Retina (tissue), 1 donor: ENCODE measurements around the gene ABCA13.

Source experiments
- DNase-seq: peaks from one replicate; pipeline ENCODE4 v3.0.0-alpha.2; 2016

Gene ABCA13

GRCh38 chr7:48537561-48537960 lies 366.3 kb downstream of the ABCA13 start:
- DNase-seq, result no peak

DNA sequence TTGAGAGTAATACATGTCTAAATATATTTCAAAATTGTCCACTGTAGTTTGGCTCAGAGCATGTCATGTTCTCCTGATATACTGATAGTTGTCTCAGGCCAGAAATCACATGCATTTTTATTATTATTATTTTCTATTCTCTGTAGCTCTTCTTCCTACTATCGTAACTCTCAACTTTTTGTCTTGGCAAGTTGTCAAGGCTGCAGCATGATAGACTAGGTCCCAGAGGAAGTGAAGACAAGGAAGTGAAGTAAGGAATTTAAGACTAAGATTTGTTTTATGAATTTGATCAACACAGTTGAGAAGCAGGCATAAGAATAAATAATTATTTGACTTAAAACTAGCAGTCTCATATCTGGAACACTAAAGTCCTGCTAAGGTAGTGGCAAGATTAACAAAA lies 369.5 kb downstream of the ABCA13 start:
- DNase-seq, result no peak

- no peak for DNase-seq
These were observed 377.4 kb downstream of the ABCA13 start for GRCh38 chr7:48548667-48549066.

- DNase-seq, result no peak
These were observed 380.4 kb downstream of the ABCA13 start for GRCh38 chr7:48551652-48552051.

- no peak for DNase-seq
These were observed 392.1 kb downstream of the ABCA13 start for GRCh38 chr7:48563334-48563733.

GRCh38 chr7:48575516-48575915 lies 404.3 kb downstream of the ABCA13 start:
- no peak for DNase-seq

DNA sequence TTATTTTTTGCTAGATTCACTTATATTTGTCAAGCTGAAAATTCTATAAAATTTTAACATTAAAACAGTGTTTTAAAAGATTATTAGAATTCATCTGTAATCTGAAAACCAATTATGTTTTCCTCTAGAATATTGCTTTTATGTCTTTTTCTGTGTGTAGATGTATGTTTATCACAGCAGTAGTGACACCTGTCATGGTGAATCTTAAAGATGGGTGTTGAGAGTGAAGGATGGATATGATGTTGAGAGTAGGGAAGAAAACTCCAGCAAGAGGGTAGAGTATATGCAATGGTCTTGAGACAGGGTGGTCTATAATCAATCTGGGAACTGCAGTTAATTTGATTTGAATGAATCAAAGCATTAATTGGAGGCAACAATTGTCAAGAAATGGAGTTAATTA lies 416.2 kb downstream of the ABCA13 start:
- DNase-seq, result no peak

DNA sequence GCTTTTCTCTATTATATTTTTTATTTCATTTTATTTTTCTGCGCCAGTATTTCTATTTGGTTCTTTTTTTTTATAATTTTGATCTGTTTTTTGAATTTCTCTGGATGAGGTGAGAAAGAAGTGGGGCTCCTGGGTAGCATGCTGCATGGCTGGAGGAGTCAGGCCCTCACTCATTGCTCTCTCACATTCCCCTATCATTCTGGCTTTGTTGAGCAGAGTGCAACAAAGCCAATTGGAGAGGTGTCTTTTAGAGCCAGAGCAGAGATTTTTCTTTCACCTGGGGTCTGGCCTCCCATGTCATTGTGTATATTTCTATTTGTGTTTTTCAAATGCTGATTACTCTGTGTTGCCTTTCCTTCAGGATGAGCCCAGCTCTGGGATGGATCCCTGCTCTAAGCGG lies 423.1 kb downstream of the ABCA13 start:
- no peak for DNase-seq

GRCh38 chr7:48595756-48596155 lies 424.5 kb downstream of the ABCA13 start:
- no peak for DNase-seq

DNA sequence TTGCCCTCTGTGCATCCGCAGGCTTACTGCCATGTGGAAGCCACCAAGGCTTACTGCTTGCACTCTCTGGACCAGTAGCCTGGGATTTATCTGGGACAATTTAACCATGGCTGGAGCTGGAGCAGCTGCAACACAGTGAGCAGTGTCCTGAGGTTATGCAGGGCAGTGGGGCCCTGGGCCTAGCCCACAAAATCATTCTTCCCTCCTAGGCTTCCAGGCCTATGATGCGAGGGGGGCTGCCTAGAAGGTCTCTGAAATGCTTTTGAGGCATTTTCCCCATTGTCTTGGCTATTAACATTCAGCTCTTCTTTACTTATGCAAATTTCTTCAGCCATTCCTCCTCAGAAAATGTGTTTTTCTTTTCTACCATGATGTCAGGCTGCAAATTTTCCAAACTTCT lies 439.4 kb downstream of the ABCA13 start:
- no peak for DNase-seq

DNA sequence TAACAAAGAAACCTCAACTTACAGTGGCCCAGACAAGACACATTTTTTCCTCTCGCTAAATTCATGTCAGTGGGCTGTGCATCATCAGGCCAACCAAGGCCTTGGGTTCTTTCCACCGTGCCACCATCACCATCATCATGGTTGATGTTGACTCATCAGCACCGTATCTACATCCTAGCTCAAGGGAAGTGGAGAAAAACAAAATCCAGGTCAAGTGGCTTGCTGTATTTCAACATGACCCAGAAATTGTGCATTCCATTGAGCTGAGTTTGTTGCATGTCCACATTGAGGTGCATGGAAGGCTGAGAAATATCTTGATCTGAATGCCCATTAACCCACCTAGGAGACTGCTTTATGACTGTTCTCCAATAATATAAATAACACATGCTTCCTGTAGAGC lies 440.7 kb downstream of the ABCA13 start:
- DNase-seq, result no peak

- DNase-seq, result no peak
These were observed 446.2 kb downstream of the ABCA13 start for GRCh38 chr7:48617508-48617907.

- DNase-seq, result no peak
These were observed 446.7 kb downstream of the ABCA13 start for GRCh38 chr7:48617993-48618392.

DNA sequence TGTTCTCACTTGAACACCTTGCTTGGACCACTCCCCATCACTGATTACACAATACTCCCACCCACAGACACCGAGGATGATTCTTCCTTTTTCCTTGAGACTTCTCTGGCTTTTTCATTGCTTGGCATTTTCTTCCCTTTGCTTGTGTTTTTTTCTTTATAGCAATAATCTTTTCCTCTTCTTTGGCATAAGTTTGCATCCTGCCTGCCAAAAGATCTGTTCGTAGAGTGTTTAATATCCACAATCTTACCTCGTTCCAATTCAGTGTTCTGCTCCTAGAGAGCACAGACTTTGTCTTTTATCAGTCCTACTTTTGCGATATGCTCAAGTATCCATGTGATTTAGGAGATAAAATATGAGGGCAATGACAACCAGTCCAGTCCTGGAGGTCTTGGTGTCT lies 449.8 kb downstream of the ABCA13 start:
- DNase-seq, result no peak

DNA sequence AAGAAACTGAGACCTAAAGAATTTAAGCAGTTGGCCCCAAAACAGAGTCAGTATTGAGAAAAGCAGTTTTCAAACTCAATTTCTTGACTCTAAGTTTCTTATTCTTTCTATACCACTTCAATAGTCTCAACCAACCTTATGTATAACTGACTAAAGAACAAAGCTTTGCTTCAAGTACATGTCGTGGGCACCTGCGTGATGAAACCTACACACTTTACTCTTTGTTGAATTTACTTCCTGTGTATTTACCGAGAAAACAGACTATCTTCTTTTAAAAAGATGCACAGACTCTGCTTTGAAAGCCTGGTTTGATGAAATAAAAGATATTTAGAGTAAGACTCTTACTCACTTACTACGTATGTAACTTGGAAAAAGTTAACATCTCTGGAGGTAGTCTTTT lies 455.9 kb downstream of the ABCA13 start:
- no peak for DNase-seq

GRCh38 chr7:48628793-48629349 lies 457.6 kb downstream of the ABCA13 start:
- DNase-seq, result peak; percentile 49

DNA sequence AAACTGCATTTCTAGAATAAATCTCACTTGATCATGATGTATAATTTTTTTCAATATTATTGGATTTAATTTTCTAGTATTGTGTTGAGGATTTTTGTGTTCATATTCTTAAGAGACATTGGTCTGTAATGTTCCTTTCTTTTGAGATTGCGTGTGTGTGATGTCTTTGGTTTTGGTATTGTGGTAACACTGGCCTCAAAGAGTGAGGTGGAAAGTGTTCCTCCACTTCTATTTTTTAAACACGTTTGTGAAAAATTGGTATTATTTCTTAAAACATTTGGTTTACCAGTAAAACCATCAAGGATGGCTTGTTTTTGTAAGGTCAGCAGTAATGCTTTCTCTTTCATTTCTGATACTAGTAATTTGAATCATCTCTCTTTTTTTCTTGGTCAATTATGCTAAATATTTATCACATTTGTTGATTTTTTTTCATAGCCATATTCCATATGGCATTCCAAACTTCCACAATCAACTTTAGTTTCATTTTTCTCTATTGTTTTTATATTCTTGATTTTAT lies 462.9 kb downstream of the ABCA13 start:
- DNase-seq, result no peak

DNA sequence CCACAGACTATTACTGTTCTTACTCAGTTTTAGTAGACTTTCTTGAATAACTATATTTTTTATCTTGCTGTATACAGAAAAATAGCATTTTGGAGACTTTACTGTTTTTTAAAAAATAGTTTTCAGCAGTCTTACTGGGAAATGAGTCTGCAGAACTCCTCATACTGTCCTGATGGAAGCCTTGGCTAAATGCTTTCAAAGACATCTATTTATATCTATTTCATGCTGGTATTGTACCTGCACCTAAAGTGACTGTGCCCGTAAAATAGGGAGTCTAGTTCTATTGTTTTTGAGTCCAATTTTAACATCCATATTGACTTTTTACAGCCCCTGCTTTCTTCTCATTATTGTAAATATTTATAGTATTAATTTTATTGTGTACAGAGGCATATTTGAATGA lies 464.5 kb downstream of the ABCA13 start:
- DNase-seq, result no peak

GRCh38 chr7:48636391-48637015 lies 465.2 kb downstream of the ABCA13 start:
- DNase-seq, result no peak

GRCh38 chr7:48637382-48637781 lies 466.1 kb downstream of the ABCA13 start:
- peak; percentile 23 for DNase-seq

DNA sequence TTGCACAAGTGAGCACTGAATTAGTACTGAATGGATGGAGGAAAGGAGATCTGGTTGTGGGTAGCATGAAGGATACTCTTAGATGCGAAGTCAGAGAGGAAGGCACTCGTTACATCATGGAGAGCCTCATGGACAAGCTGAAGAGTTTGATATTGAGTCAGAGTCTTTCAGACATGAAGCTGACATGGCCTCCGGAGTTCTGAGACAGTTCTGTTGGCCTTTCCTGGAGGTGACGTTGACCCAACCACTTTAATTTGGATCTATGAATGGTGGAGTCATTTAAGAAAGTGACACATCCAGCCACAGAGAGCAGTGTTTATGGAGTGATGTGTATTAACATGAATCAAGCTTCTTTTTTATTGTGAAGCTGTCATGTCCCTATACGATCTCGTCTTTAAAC lies 466.8 kb downstream of the ABCA13 start:
- no peak for DNase-seq

- no peak for DNase-seq
These were observed 472.3 kb downstream of the ABCA13 start for GRCh38 chr7:48643431-48644013.

DNA sequence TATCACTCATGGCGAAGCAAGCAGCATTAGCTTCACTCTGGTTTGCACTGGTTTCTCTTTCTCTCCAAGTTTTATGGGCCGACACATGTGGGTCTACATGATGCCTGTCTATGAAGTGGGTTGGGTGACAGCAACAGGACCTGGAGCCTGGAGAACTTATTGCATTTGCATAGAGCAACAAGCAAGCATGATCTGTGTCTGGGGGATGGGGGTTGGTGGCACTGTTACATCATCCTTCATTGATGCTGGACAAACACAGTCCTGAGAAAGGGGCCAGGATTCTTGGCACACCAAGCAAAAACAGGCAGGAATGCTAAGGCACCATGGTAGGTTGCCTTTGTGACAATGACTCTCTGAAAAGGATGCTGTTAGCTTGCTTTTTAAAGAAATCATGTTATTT lies 486.9 kb downstream of the ABCA13 start:
- no peak for DNase-seq

- DNase-seq, result no peak
These were observed 489.1 kb downstream of the ABCA13 start for GRCh38 chr7:48660306-48660870.
